K562 (cell line): ENCODE data around the gene RASL12.

Experiments used
- SMAD3 ChIP-seq: fragments of 450-650 bp; formaldehyde crosslinking; conservative IDR thresholded peaks from 2 replicates; pipeline ENCODE4 v1.4.0; 2020; ENCODE audit warnings: mild to moderate bottlenecking
- TAF15 ChIP-seq: fragments of 200-400 bp; formaldehyde crosslinking; IDR thresholded peaks from 2 replicates; pipeline ENCODE4 v1.6.1; 2017; ENCODE audit warnings: mild to moderate bottlenecking, low read depth, low read length, moderate library complexity
- TEAD4 ChIP-seq, 2 experiments: sonication (generic) in 1 of 2; formaldehyde crosslinking in 1 of 2; IDR thresholded peaks; 2 replicates each; pipeline versions ENCODE4 v1.6.1 to v1.8.0; 2012 to 2022; ENCODE audit warnings: borderline replicate concordance in 1 of 2, inconsistent platforms in 1 of 2, low read length in 1 of 2, mild to moderate bottlenecking in 1 of 2, missing genetic modification reagents in 1 of 2

GRCh38 chr15:65029736-65030208, 38.0 kb downstream of the RASL12 start:
- TF ChIP-seq TAF15: no peak
- no peak for TF ChIP-seq SMAD3 (CRISPR knock-in tag)
- TF ChIP-seq TEAD4 (IDR thresholded peaks at IDR 0.05; ENCODE audit: low read length): no peak
- TF ChIP-seq TEAD4 (CRISPR knock-in tag; IDR thresholded peaks at IDR 0.05; ENCODE audit: borderline replicate concordance): no peak
